HEK293 (cell line): ENCODE measurements around the gene ACOT9.

Source experiments
- CTCF ChIP-seq: fragments of 450-650 bp; formaldehyde crosslinking; IDR thresholded peaks from 2 replicates; pipeline ENCODE4 v1.5.1; 2016; ENCODE audit warnings: missing biosample characterization, missing genetic modification characterization
- PATZ1 ChIP-seq: fragments of 450-650 bp; formaldehyde crosslinking; IDR thresholded peaks from 2 replicates; pipeline ENCODE4 v1.5.1; 2016; ENCODE audit warnings: missing biosample characterization, missing genetic modification characterization

- TF ChIP-seq PATZ1 (tag by site-specific recombination) (no peak), CTCF (tag by site-specific recombination) (no peak)
Observed at GRCh38 chrX:23660766-23661132, 82.3 kb downstream of the ACOT9 start.
